Measurements from ENCODE around the gene GMDS. TPM values are rescaled to one million over a fixed set of nuclear protein-coding genes. Genes with fewer than 3 reads are reported as not detected.

GMDS gene
- total RNA-seq, 1 donor from 2014 or later = 6.2 TPM

DNA sequence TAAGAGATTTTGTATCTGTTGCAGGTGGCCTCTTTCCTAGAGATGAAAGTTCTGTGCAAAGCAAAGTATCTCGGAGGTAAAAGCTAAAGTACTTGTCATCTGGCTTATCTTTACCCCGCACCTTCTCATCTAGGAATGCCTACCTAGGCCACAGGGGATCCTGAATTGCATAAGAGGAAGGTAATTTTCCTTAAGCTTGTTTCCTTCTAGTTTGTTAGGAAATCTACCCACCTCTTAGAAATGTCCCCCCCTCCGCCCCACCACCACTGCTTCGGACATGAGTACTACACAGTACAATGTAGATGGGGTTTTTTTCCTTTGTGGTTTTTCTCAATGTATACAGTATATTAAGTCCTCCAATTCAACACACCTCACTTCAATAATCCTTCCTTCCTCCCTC lies 614.2 kb downstream of the GMDS start:
- no peak for DNase-seq (ENCODE audit: low read depth in 2 of 2)

DNA sequence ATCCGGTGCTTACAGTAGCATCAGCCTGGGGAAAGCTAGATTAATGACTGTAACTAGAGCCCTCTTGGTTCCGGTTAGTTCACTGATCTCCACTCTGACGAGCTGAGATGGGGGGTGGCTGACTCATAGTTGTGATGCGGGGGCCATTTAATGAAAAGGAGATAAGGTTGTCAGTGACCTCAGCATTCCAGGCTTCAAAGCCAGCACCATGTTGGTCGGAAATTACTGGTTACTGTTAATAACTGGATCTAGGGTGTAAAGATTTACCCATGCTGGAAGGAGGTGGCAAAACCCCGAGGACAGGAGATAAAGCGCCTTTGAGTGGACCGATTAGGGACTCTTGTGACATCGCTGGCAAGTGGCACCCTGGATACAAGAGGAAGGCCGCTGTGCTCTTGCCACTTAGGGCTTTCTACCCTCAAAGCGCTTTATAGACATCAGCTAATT lies 614.6 kb downstream of the GMDS start:
- no peak for DNase-seq (ENCODE audit: low read depth in 2 of 2)

DNA sequence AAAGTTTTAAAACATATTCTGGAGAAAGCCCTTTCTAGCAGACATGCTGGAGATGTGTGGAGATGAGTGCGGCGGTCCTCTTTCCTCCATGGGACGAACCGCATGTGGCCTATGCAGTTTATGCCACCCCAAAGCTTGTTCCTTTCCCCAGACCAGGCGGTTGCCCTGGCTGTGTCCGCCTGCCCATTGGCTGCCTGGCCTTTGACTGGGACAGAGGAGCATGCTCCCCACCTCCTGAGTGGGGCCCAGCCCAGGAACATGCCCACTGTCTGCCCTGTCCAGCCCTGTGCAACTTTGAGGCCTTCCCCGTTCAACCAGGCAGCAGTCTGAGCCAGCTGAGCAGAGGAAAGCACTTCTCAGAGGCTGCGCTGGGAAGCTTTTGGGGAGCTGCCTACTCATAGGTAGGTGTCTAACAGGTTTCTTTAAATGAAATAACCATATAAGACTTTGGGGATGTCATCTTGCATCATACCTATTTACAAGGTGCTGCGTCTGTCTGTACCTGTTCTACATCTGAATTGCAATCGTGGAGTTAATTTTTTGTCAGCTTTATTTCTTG lies 615.1 kb downstream of the GMDS start:
- DNase-seq (ENCODE audit: low read depth in 2 of 2) = no peak

DNA sequence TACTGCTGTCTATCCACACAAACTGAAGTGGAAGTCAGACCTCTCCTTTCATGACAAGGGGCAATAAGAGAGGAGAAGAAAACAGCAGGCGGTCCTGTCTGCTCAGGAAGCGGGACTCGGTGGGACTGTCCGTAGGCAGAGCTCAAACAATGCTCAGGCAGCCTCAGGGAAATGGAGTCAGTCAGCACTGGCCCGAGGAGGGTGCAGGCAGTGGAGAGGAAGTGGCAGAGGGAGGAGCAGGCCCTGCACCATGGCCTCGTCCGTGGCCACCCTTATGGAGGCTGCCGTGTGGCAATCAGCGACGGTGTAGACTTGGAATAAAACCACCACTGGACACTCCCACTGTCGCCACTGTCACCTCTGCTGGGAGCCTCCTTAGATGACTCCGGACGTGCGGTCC lies 616.1 kb downstream of the GMDS start:
- no peak for DNase-seq (ENCODE audit: low read depth in 2 of 2)

DNA sequence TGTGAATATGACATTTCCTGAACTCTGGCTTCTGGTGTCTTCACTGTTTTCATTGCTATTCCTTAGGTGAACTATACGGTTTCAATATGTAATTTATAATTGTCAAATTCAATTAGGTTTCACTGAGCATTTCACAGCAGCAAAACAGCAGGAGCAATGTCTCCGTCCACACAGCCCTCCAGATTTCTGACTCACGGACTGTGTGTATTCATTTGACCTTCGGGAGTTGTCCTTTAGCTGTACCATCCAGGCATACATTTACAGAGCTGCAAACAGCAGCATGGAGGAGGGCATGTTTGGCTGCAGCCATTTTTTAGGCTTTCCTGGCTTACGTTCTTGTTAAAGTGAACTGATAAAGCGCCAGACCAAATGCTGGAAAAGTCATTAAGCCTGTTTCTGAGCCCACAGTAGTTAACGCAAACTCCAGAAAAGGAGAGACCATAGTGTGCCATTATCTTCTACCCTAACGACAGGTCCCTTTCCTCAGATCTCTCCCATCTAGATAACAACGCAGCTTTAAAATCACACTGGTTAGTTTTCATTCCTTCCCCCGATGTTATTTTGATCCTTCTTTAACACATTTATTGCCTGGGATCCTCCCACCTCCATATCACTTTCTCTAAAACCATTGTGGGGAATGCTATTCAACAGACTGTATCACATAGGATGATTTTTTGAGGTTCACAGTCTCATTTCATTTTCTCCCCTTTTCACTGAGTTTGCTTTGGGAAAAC lies 617.4 kb downstream of the GMDS start:
- DNase-seq (ENCODE audit: low read depth in 2 of 2) = no peak

DNA sequence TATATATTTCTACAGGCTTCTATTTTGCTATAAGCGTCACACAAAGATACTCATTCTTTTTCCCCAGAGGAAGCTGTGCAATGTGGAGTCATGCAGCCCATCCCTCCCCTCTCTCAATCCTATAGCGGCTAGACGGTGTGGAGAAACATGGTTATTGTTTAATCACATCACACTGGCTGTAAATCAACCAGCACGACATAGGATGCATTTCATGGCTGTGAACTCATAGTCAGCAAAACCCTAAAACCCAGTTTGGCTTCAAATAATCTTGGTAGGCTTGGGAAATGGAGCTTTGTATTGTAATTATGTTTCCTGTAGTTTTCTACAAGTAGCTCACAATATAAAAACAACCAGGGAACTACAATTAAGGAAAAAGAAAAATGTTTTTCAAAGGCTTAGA lies 618.9 kb downstream of the GMDS start:
- DNase-seq (ENCODE audit: low read depth in 2 of 2) = no peak

DNA sequence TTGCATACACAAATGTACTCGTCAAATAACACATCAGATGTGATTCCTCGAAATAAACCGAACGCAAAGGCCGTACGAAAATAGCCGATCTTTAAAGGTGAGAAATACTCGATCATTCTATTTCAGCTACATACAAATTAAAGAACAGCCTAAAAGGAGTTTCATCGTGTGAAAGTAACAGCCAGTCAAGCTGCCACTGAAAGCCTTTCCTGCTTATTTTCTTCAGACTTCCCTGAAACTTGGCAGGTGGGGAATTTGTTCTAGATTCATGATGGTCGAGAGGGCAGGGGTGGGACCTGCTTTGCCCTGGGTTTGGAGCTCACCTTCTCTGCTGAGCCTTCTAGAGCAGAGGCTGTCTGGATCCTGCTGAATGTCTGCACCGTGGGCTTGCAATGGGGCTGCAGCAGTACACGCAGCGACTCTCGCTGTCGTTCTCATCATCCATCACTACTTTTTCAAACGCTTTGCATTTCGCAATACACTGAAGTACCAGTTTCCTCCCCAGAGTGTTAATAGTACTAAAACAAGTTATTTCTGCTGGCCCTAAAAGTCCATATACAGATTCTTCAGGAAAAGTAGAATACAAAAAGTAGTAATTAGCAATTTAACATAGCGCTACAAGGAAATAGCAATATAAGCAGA lies 619.5 kb downstream of the GMDS start:
- DNase-seq (ENCODE audit: low read depth in 2 of 2) = no peak

DNA sequence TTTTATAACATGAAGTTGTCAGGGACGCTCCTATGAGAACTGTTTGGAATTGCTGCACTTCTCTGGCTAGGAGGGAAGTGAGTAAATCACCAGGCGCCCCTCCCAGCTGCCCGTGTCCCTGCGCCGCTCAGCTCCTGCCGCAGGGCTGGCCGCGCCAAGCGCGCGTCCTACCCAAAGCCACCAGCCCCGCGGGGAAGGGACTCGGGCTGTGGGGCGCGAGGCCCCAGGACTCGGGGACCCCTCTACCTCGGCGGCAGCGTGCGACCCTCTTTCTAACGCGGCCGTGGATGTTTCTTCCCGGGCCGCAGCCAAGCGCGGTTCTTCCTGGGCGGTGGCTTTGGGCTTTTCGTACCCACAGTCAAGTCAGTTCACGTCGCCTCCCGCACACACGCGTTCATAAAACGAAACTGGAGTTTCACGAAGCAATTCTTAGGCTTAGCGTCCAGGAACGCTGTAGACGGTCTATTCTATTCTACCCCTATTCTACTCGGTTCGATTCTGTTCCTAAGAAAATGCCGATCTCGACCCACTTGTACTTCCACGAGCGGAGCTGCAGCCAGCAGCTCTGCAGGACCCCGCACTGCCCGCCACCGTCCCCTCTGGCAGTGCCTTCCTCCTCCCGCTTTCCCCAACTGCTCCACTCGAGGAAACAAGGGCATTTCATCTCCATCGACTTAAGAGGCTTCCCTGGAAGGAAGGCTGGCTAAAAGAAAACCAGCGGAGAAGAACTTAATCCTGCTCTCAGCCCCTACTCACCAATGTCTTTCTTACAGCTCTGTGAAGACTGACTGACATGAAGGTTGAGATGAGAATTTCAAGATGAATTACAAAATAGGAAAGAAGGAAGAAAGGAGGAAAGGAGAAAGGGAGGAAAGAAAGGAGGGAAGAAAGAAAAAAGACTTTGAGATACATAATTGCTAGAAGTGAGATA lies 620.3 kb downstream of the GMDS start:
- peak; percentile 51 to 75 for DNase-seq (ENCODE audit: low read depth in 2 of 2)

DNA sequence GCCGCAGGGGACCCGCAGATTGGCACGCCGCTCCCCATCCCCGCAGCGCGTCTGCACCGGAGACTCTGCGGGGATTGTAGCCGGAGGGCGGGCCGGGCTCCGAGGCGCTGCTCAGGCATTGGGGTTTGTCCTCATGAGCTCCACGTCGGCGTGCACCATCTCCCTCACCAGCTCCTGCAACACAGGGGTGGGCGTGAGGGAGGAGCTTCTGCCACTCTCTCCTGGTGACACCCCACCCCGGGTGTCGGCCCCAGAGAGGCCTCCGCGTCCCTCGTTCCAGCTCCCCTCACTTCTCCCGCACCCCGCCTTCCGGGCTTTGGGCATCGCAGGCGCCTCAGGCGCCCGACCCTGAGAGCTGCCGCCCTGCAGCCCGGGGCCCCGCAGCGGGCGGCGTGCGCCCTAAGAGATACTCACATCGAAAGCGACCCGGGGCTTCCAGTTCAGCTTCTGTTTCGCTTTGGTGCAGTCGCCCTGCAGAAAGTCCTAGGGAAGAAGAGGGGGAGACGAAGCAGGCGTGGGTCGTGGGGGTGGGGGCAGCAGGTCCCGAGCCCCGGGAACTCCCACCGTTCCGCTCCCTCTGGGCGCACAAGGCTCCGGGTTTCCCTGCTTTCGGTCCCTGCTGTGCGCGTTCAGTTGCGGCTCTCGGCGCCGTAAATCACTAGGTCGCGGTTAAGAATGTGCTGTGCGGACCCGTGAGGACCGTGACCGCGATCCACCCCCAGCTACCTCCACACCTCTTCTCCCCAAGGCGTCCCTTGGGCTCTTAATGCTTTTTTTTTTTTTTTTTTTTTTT lies 621.2 kb downstream of the GMDS start:
- DNase-seq (ENCODE audit: low read depth in 2 of 2) = peak in 1 of 2 donors; percentile 34

DNA sequence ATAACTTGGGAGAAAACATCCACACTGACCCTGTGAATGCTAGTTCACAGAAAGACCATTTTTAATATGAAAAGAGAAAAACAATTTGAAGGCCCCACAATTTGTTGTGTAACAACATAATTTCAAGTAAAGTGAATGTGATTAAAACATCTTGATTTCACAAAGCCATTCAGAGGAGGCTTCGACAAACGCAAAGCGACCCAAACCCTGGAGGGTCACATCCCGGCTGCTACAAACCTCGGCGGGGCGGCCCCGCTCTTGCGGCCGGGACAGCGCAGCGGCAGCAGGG lies 621.7 kb downstream of the GMDS start:
- no peak for DNase-seq (ENCODE audit: low read depth in 2 of 2)

DNA sequence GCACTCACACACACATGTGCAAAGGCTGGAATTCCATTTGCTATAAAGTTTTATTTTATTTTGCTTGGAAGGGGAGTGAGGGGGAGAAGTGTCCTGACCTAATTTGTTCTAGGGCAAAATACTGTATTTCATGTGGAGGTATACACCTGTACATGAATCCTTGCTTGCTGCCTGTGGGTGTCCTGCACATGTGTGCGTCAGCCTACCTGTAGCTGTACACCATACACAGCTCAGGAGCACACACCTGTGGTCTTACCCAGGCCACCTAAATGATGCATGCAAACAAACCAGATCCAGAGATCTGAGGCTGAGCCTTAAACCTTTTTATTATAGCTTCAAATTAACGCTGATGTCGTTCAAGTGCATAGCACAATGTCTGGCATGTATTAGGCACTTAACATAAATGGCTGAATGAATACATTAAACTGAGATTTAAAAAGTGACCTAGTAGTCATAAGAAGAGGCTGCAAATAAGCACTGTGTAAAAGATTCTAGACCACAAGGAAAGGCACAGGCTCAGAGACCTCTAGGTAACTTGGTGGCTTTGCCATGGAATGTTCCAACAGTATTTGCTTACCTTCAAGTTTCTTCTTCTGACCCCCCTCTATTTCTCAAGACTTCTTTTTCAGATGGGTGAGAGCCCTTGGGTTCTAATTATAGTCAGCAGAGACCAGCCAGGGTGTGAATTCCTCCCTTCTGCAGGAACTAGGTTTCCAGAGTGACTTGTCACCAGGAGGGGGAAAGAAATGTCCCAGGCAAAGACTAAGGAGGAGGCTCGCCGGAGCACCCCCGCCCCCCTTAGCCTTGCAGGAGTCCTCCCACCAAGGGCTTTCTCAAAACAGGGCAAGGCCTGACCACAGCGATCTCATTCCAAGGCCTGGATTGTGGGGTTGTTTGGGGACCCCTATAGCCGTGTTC lies 622.3 kb downstream of the GMDS start:
- DNase-seq (ENCODE audit: low read depth in 2 of 2) = no peak

DNA sequence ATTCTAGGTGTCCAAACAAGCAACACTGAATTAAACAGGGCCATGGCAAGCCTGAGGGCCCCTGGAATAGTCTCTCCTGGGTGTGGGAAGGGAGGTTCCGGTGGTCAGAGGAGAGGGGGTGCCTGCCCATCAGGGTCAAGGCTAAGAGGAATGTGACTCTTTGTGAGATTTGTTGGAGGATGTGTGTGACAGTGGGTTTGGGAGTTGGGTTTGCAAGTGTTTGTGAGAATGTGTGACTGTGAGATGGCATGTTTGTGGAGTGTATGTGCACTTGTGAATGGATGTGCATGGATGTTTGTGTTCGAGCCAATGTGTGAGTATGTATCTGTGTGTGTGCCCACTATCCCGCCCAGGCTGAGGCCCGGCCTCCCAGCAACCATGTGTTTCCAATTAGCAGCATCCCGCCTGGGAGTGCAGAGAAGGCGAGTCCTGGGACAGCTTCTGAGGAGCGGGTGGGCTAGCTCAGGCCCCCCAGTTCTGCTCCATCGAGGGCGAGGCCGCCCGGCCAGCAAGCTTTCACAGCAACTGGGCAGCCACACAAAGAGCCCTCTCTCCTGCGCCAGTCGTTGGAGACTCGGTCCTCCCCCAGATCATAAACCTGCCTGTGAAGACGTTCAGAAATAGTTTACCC lies 623.1 kb downstream of the GMDS start:
- no peak for DNase-seq (ENCODE audit: low read depth in 2 of 2)

DNA sequence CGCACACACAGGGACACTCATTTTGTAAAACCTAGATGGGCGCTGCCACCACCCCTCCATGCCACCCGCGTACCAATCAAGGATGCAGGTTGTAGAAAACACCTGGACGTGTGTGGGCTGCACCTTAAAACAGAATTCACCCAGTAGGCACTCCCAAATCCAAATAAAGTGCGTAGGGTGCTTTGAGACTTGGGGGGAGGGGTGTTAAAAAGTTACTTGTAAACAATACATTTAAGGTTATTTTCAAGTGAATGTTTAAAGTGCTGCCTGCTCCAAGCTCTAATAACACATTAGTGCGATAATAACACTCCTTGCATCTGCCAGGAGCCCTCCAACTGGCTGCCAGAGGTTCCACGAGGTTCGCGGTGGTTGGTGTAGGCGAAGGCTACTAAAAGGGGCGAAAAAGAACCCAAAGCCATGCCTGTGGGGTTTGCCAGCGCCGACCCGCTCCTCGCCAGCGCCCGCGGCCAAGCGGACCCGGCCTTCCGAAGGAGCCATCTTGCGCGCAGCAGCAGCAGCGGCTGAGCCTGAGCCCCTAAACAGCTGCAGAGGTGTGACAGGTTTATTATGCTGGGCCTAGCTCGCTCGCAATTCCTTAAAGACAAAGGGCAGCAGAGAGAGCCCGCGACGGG lies 624.2 kb downstream of the GMDS start:
- no peak for DNase-seq (ENCODE audit: low read depth in 2 of 2)

DNA sequence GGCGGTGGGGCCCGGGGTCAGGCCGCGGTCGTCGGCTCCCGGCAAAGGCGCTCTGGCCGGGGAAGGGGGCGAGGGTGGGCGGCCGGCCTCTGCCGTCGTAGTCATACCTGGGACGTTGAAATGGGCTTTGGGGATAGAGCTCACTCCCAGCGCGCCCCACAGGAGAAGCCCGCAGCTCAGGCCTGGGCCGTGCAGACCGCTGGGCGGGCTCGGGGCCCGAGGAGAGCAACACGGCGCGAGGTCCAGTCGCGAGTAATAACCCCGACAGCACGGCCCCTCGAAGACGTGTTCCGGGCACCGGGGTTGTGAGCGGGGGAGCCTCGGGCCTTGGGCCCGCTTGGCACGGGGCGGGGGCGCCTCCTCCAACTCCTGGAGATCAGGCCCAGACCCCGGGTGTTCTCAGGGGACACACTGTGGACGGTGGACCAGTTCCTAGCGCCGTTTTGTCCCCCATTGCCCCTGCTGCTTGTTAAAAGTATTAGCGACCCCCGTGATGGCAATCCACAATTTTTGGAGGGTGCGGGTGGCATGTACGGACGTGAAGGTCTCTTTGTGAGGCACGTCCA lies 624.8 kb downstream of the GMDS start:
- no peak for DNase-seq (ENCODE audit: low read depth in 2 of 2)

DNA sequence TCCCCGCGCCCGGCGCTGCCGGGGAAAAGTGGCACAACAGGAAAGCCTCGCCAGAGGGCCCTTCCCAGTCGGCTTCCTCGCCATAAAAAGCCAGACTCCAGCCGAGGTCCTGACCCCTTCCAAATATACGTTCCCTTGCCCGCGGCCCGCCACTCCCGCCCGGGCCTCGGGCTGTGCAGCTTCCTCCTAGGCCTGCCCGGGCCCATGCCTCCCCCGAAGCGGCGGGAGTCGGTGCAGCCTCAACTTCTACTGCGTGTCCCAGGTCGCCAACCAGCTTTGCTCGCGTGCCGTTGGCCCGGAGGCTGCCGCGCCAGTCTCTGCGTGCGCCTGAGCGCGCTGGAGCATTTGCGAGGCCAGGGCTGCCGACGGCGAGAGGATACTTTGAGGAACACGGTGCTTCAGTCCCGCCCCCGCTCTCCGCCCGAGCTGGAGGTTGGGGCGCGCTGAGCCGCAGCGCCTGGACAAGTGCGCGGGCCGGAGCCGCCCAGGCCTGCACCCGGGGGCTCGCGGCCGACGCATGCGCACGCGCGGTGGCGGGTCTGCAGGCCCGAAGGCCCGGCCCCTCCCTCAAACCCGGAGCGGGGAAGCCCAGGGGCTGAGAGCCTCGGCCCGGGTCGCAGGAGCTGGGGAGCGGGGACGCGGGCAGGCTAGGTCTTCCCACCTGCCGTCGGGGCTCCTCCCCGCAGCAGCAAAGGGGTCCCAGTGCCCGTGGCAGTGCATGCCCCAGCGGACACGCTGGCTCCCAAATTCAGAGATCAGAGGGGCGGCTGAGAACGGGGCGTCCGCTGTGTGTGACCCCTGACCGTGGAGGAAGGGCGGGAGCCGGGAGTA lies 625.5 kb downstream of the GMDS start:
- DNase-seq (ENCODE audit: low read depth in 2 of 2) = peak in 1 of 2 donors; percentile 44

DNA sequence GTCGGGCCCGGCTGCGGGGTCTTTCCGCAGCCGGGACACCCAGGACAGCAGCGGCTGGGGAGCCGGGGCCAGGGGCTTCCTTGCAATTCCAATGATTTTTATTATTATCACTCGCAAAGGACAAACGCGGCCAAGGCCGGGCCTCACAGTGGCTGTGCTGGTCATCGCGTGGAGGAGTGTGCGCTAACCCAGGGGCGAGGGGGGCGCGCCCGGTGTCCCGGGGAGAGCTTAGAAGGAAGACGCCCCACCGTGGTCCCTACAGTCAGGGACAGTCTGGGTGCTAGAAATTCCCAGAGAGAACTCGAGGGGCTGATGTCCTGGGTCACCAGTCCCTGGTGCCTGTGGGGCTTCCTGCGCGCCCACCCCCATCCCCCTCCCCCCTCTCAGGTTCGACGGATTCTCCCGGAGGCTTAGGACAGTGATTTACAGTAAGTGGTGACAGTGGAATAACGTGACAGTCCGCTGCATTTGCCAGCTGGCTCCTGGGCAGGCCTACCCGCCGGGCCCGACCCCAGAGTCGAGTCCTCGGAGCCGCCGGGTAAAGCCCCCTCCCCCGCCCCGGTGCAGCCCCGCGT lies 626.2 kb downstream of the GMDS start:
- DNase-seq (ENCODE audit: low read depth in 2 of 2) = no peak

DNA sequence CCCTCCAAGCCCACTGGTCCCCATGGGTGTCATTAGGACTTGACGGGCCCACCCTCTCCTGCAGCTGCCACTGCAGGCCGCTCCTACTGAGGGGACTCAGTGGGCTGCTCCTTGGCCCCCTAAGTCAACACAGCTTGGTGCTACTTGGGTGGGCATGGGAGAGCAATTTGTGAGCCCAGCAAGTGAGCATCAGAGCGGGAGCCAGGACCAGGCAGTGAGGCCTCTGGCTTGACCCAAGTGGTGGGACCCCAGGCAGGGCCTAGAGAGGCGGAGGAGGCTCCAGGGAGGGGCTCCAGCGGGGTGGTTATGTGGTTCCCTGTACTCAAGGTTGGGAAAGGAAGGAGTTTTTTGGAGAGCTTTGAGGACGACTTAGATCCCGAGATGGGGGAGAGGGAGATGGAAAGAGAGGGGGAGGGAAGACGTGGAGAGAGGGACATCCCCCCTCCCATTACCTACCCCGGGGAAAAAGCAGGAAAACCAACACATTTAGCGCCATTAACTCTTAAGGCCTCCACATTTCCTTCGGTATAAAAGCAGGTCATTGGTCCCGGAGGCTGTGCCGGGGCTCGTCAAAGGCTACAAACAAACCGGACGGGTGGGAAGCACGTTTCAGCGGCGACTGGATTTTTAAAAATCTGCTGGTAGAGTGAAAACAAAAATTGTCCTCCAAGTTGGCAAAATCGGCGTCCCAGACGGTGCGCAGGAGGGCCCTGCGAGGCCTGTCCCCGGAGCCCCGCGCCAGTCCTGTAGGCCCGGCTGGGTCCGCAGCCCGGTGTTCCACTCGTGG lies 626.9 kb downstream of the GMDS start:
- DNase-seq (ENCODE audit: low read depth in 2 of 2) = no peak

All from dermis microvascular lymphatic vessel endothelial cell (primary cell).